Gastroesophageal sphincter (tissue), 4 donors: ENCODE results near the gene GDPGP1. TPM values are rescaled to one million over a fixed set of nuclear protein-coding genes. Genes with fewer than 3 reads are reported as not detected.
"Not testable (repeated sequence)": the region's sequence is repeated elsewhere in the genome, so short reads cannot be mapped to it uniquely, and the experiment has no call there.

Experiments used
- ATAC-seq: fragments of 150-250 bp; one replicate; pipeline ENCODE4 v1.9.1; 2016; ENCODE audit warnings: mild to moderate bottlenecking, moderate library complexity
- H3K27ac ChIP-seq, 4 donors: fragments of 200-600 bp; sonication (generic) in 3 of 4; 1 replicate in 3 of 4; 2 replicates in 1 of 4; pipeline ENCODE4 v1.5.1; 2016 to 2019
- H3K27me3 ChIP-seq: fragments of 200-600 bp; sonication (generic); one replicate; pipeline ENCODE4 v1.5.1; 2019
- H3K36me3 ChIP-seq, 2 donors: fragments of 200-600 bp; sonication (generic); one replicate each; pipeline ENCODE4 v1.5.1; 2019; ENCODE audit warnings: control low read depth in 1 of 2
- H3K4me1 ChIP-seq, 3 donors: fragments of 200-600 bp; sonication (generic); 1 replicate in 2 of 3; 2 replicates in 1 of 3; pipeline ENCODE4 v1.5.1; 2016 to 2019; ENCODE audit warnings: control low read depth in 2 of 3
- H3K4me3 ChIP-seq, 2 donors: fragments of 200-600 bp; sonication (generic); one replicate each; pipeline ENCODE4 v1.5.1; 2019; ENCODE audit warnings: mild to moderate bottlenecking in 1 of 2, moderate library complexity in 1 of 2
- H3K9me3 ChIP-seq, 3 donors: fragments of 200-600 bp; sonication (generic); one replicate each; pipeline ENCODE4 v1.5.1; 2017 to 2019; ENCODE audit warnings: control low read depth in 2 of 3
- CTCF ChIP-seq, 4 experiments: fragments of 200-600 bp in 2 of 4; fragments of 450-650 bp in 2 of 4; sonication (generic) in 1 of 4; IDR thresholded peaks; one replicate each; pipeline ENCODE4 v1.5.1; 2017 to 2019; ENCODE audit warnings: antibody characterized with exemption in 4 of 4, mild to moderate bottlenecking in 2 of 4, moderate library complexity in 2 of 4
- EP300 ChIP-seq: sonication (generic); formaldehyde crosslinking; IDR thresholded peaks from one replicate; pipeline ENCODE4 v1.6.1; 2017; ENCODE audit warnings: antibody characterized with exemption, mild to moderate bottlenecking
- POLR2A ChIP-seq, 2 donors: fragments of 450-650 bp; IDR thresholded peaks; one replicate each; pipeline ENCODE4 v1.6.1; 2017; ENCODE audit warnings: antibody characterized with exemption in 2 of 2, mild to moderate bottlenecking in 2 of 2, moderate library complexity in 1 of 2
- POLR2AphosphoS5 ChIP-seq: sonication (generic); formaldehyde crosslinking; IDR thresholded peaks from one replicate; pipeline ENCODE4 v1.6.1; 2017; ENCODE audit warnings: antibody characterized with exemption
- WGBS, 2 donors: methylation state at CpG; one replicate each; pipeline ENCODE4 v1.1.5; 2018; ENCODE audit warnings: low coverage in 1 of 2; 5-methylcytosine and 5-hydroxymethylcytosine counted together
- total RNA-seq, 4 donors: library from RNA; depleted of rRNA; stranded (reverse); fragments of >200 nt; gene quantifications; one replicate each; pipeline ENCODE4 v1.1.0, GENCODE V29; 2016

GDPGP1 gene
- total RNA-seq, 4 donors from 2014 or later = 2.0 to 8.9 (median 7.5) TPM

- TF ChIP-seq POLR2AphosphoS5 = no peak
- TF ChIP-seq POLR2A (IDR thresholded peaks at IDR 0.05) = no peak
- Histone ChIP-seq H3K36me3 (no peaks in the 10 kb centered on the region), H3K4me1 (peaks cover 0 to 6% (median 4%) of the 10 kb centered on the region in 3 donors), H3K27me3 (no peaks in the 10 kb centered on the region), H3K27ac (no peak overlapping the region), H3K4me3 (no peak overlapping the region), H3K9me3 (no peaks in the 10 kb centered on the region)
- no peak for ATAC-seq
- 85 to 91% methylated on average over 5 of the region's 5 CpGs for WGBS, 2 donors
Measured at GRCh38 chr15:90259524-90259923, 25.5 kb downstream of the GDPGP1 start.

- not testable (repeated sequence) for H3K27ac ChIP-seq, H3K4me3 ChIP-seq, H3K9me3 ChIP-seq, H3K27me3 ChIP-seq, ATAC-seq, H3K36me3 ChIP-seq
- WGBS, 2 donors = 84 to 91% methylated on average over 5 to 6 of the region's 6 CpGs
- peaks cover 2 to 11% (median 8%) of the 10 kb centered on the region in 3 donors for H3K4me1 ChIP-seq
Measured at GRCh38 chr15:90260731-90261130, 26.7 kb downstream of the GDPGP1 start.

GRCh38 chr15:90261811-90262210, 27.8 kb downstream of the GDPGP1 start:
- 80 to 81% methylated on average over 3 to 4 of the region's 5 CpGs for WGBS, 2 donors
- H3K9me3 ChIP-seq = no peaks in the 10 kb centered on the region

GRCh38 chr15:90262426-90262825, 28.4 kb downstream of the GDPGP1 start:
- Histone ChIP-seq H3K4me3 (no peak overlapping the region), H3K4me1 (peaks cover 3 to 22% (median 17%) of the 10 kb centered on the region in 3 donors), H3K9me3 (no peaks in the 10 kb centered on the region), H3K27me3 (no peaks in the 10 kb centered on the region), H3K36me3 (no peaks in the 10 kb centered on the region), H3K27ac (no peak overlapping the region)
- ATAC-seq = no peak
- WGBS, 2 donors = 71% methylated on average over 4 of the region's 5 CpGs; no CpG with 5 or more reads in 1 of the 2 donors
- TF ChIP-seq EP300 = no peak
- TF ChIP-seq CTCF (IDR thresholded peaks at IDR 0.05) = no peak
- no peak for TF ChIP-seq POLR2AphosphoS5
- TF ChIP-seq POLR2A (IDR thresholded peaks at IDR 0.05) = no peak

More at GRCh38 chr15:90261811-90262210, 27.8 kb downstream of the GDPGP1 start:
- H3K27me3 ChIP-seq = no peaks in the 10 kb centered on the region
- no peaks in the 10 kb centered on the region for H3K36me3 ChIP-seq
- H3K4me3 ChIP-seq = no peak overlapping the region
- H3K4me1 ChIP-seq = peaks cover 2 to 16% (median 10%) of the 10 kb centered on the region in 3 donors
- no peak for ATAC-seq
- TF ChIP-seq POLR2AphosphoS5 = no peak
- no peak for TF ChIP-seq CTCF (IDR thresholded peaks at IDR 0.05)
- TF ChIP-seq EP300 = no peak
- no peak for TF ChIP-seq POLR2A (IDR thresholded peaks at IDR 0.05)
- no peak overlapping the region for H3K27ac ChIP-seq

- TF ChIP-seq POLR2A (IDR thresholded peaks at IDR 0.05) = no peak
- TF ChIP-seq EP300 = no peak
- TF ChIP-seq POLR2AphosphoS5 = no peak
- TF ChIP-seq CTCF (IDR thresholded peaks at IDR 0.05) = no peak
- Histone ChIP-seq H3K27me3 (no peaks in the 10 kb centered on the region), H3K9me3 (no peaks in the 10 kb centered on the region), H3K4me3 (peak overlapping the region; percentile 70 to 86), H3K27ac (peak overlapping the region; percentile 92 to 99 (median 98)), H3K36me3 (peaks cover 0 to 12% of the 10 kb centered on the region in 2 donors), H3K4me1 (peaks cover 9 to 44% (median 24%) of the 10 kb centered on the region in 3 donors)
- ATAC-seq = no peak
- 17 to 24% methylated on average over 1 to 4 of the region's 4 CpGs for WGBS, 2 donors
Measured at GRCh38 chr15:90264671-90265070, 30.7 kb downstream of the GDPGP1 start.

- peak within 1 kb of the TSS; percentile 70 to 86 for H3K4me3 ChIP-seq
- 0 to 2% methylated on average over 1 to 15 of the region's 59 CpGs for WGBS, 2 donors
- H3K36me3 ChIP-seq = peaks cover 0 to 20% of the 10 kb centered on the region in 2 donors
- H3K27me3 ChIP-seq = no peaks in the 10 kb centered on the region
- peak; percentile 97 for ATAC-seq
- no peaks in the 10 kb centered on the region for H3K9me3 ChIP-seq
- peaks cover 9 to 52% (median 24%) of the 10 kb centered on the region in 3 donors for H3K4me1 ChIP-seq
- peak within 1 kb of the TSS; percentile 92 to 99 (median 98) for H3K27ac ChIP-seq
- TF ChIP-seq CTCF (IDR thresholded peaks at IDR 0.05) = peak in 1 of 4 experiments; percentile 11
- no peak for TF ChIP-seq EP300
- TF ChIP-seq POLR2AphosphoS5 = peak; percentile 90
- peak; percentile 56 to 72 for TF ChIP-seq POLR2A (IDR thresholded peaks at IDR 0.05)
Measured at GRCh38 chr15:90265271-90266060, 31.5 kb downstream of the GDPGP1 start, which contains the start of gene NGRN. Gene NGRN (plus strand): TSS chr15:90265672. CDS start chr15:90265713, 41 bp downstream.
